LNCAP (cell line): ENCODE measurements around the gene ADORA2B.

Source experiments
- TF ChIP-seq, protein P1 (sequence below): fragments of 450-650 bp; IDR thresholded peaks from 2 replicates; pipeline ENCODE4 v1.5.1; 2017; ENCODE audit warnings: mild to moderate bottlenecking

The ADORA2B gene

DNA sequence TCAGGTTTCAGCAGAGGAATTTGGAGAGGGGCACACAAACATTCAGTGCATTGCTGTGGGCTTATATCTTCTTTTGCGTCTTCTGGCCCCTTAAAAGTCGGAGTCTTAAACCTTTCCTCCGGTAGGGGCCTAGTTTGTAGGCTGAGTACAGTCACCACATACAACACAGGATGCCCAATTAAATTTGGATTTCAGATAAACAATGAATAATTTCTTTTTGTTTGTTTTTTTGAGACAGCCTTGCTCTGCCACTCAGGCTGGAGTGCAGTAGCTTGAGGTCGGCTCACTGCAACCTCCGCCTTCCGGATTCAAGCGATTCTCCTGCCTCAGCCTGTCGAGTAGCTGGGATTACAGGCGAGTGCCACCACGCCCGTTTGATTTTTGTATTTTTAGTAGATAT is 26.7 kb upstream of the ADORA2B start:
- TF ChIP-seq, protein P1, sequence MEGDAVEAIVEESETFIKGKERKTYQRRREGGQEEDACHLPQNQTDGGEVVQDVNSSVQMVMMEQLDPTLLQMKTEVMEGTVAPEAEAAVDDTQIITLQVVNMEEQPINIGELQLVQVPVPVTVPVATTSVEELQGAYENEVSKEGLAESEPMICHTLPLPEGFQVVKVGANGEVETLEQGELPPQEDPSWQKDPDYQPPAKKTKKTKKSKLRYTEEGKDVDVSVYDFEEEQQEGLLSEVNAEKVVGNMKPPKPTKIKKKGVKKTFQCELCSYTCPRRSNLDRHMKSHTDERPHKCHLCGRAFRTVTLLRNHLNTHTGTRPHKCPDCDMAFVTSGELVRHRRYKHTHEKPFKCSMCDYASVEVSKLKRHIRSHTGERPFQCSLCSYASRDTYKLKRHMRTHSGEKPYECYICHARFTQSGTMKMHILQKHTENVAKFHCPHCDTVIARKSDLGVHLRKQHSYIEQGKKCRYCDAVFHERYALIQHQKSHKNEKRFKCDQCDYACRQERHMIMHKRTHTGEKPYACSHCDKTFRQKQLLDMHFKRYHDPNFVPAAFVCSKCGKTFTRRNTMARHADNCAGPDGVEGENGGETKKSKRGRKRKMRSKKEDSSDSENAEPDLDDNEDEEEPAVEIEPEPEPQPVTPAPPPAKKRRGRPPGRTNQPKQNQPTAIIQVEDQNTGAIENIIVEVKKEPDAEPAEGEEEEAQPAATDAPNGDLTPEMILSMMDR = no peak

DNA sequence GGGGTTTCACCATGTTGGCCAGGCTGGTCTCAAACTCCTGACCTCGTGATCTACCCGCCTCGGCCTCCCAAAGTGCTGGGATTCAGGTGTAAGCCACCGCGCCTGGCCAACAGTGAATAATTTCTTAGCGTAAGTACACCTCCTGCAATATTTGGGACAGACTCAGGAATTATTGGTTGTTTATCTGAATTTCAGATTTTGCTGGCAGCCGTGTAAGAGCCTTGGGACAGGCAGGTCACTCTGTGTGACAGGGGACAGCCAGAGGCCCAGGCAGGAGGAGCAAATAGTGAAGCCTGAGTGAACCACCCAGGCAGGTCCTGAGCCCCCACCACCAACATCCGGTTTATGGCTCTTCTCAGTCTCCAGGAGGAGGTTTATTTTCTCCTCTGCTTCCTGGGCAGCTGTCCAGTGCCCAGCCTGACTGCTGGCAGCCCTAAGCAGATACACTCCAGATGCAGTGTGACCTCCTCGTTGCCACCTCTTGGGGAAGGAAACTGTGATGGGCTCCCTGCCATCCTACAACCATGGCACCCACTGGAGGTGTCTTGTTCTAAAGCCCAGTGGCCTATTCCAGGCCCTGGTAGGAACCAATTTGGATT is 26.2 kb upstream of the ADORA2B start:
- TF ChIP-seq, protein P1 = no peak

DNA sequence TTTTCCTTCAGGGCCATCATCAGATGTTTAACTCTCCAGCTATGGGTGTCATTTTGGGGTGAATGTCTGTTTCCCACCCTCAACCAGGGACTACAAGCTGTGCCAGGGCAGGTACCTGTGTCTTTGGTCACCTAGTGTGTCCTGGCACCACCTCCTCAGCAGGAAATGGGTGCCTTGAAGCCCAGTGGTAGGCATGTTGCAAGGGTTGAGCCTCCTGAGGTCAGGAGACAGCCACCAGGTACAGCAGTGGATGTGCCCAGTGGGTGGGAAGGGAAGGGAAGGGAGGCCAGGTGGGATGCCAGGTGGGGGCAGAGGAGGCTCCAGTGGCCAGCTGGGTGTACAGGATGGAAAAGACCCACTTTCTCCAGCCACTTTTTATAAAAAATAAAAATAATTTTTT is 25.5 kb upstream of the ADORA2B start:
- TF ChIP-seq, protein P1 = no peak

DNA sequence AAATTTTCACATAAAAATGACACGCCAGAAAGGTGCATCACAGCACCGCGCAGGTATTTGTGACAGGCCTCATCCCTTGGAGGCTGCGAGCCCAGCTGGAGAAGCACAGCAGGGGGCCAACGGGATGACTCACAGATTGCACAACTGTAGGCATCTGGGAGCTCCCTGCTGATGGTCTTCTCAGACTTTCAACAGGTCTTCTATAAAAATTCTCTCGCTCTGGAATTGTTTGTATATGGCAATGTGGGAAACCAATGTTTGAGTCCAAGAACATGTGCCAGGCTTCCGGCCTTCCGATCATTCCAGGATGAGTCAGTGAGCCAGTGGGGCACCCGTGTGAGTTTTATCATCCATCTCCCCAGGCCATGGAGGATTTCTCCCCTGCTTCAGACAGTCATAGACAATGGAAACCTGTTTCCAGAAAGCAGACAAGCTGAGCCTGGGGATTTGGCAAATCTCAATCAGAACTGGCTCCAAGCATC is 24.1 kb upstream of the ADORA2B start:
- TF ChIP-seq, protein P1 = no peak

DNA sequence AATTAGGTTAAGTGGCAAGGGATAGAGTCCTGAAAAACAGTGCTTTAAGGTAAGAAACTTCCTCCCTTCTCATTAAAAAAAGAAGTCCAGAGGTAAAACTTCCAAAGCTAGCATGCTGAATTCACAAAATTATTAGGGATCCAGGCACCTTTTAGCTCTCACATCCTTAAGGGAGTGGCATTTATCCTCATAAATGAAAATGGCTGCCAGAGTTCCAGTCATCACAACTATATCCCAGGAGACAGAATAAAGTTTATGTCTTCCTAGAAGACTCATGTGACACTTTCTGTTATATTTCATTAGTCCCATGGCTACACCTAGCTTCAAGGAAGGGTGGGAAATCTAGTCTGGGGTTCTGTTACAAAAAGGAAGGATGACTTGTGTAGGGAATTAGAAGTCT is 23.3 kb upstream of the ADORA2B start:
- TF ChIP-seq, protein P1 = no peak

DNA sequence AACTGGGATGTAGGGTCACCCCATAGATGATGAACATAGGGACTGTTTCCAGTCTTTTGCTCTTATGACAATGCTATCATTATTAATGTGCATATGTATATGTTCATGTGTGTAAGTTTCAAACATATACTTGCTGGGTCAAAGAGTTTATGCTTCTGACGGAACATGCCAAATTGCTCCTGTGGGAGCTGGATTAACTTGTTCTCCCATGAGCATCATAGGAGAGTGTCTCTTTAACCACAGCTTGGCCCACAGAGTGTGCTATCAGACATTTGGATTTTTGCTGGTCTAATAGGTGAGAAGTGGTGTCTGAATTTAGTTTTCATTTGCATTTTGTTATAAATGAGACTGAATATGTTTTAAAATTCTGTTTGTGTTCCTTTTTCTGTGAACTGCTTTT is 22.3 kb upstream of the ADORA2B start:
- TF ChIP-seq, protein P1 = no peak

DNA sequence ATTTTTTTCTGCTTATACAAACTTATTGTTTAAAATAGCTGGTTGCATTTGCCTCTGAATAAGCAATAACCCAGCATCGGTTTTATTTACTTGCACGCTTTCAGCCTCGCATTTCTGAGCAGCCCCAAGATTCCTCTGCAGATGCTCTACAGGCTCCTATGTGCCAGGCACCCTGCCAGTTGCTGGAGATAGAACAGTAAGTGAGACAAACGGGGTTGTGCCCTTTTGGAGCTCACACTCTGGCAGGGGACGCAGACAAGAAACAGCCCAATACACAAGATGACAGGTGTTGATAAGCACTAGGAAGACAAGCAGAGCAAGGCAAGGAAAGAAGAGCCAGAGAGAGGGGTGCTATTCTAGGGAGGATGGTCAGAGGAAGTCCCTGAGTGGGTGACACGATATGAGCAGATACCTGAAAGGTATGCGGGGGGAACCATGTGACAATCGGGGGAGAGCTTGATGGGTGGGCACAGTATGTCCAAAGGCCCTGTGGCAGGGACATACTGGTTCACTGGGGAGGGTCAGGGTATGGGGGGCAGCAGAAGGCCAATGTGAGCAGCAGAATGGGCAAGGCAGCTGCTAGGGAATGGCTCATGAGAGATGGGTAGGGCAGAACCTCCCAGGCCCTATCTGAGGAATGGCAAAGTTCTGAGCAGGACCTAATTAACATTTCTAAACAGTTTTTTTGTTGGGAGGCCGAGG is 18.7 kb upstream of the ADORA2B start:
- TF ChIP-seq, protein P1 = no peak
